Progenitor cell of endocrine pancreas (in vitro differentiated cells): ENCODE results near the gene CAVIN4. TPM values are rescaled to one million over a fixed set of nuclear protein-coding genes. Genes with fewer than 3 reads are reported as not detected.

ENCODE experiments used
- DNase-seq: peaks from one replicate; pipeline ENCODE4 v3.0.0; 2021; ENCODE audit warnings: low spot score; ENCODE audit not compliant: unreplicated experiment
- H3K27ac Mint-ChIP-seq: 2 replicates; pipeline ENCODE4 v1.8.0; 2021; ENCODE audit warnings: mild to moderate bottlenecking, moderate library complexity, mixed read lengths
- H3K27me3 Mint-ChIP-seq: 2 replicates; pipeline ENCODE4 v1.8.0; 2021; ENCODE audit warnings: mixed read lengths
- H3K36me3 Mint-ChIP-seq: 2 replicates; pipeline ENCODE4 v1.8.0; 2022; ENCODE audit warnings: mixed read lengths; ENCODE audit not compliant: insufficient read depth
- H3K4me1 Mint-ChIP-seq: 2 replicates; pipeline ENCODE4 v1.8.0; 2021; ENCODE audit warnings: low read depth, mixed read lengths
- H3K4me3 Mint-ChIP-seq: 2 replicates; pipeline ENCODE4 v1.8.0; 2021; ENCODE audit warnings: low read depth, mild to moderate bottlenecking, moderate library complexity, mixed read lengths
- H3K9me3 Mint-ChIP-seq: 2 replicates; pipeline ENCODE4 v1.8.0; 2021; ENCODE audit warnings: low read depth, mixed read lengths
- total RNA-seq: library from RNA; stranded (reverse); gene quantifications from 2 replicates; pipeline ENCODE4 v1.2.1, GENCODE V29; 2021
- TF ChIP-seq, protein P1 (sequence below): fragments of 200-600 bp; sonication (generic); IDR thresholded peaks from one replicate; pipeline ENCODE4 v1.5.0; 2021; ENCODE audit warnings: antibody characterized with exemption, mild to moderate bottlenecking; ENCODE audit not compliant: unreplicated experiment

Gene CAVIN4
- total RNA-seq, 1 donor from 2014 or later = 14.5 TPM

DNA sequence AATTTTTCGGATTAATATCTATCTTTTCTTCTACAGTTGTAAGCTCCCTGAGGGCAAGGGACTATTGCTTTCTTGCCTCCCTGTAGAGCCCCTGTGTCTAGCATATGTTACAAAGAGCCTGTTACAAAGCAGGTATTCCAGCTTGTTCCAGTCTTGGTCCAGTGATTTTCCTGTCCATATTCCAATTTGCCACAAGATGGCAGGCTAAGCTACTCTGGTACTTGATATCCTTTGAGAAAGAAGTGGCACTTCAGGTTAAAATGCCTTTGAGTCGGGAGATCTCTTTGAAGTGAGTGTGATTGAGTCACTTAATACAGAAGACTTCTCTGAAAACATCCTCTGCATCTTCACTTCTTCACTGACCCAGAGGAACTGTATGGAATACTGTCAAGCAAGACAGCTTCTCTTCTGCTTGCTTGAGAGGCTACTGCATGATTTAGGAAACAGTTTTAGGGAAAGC, 24.5 kb downstream of the CAVIN4 start:
- TF ChIP-seq, protein P1, sequence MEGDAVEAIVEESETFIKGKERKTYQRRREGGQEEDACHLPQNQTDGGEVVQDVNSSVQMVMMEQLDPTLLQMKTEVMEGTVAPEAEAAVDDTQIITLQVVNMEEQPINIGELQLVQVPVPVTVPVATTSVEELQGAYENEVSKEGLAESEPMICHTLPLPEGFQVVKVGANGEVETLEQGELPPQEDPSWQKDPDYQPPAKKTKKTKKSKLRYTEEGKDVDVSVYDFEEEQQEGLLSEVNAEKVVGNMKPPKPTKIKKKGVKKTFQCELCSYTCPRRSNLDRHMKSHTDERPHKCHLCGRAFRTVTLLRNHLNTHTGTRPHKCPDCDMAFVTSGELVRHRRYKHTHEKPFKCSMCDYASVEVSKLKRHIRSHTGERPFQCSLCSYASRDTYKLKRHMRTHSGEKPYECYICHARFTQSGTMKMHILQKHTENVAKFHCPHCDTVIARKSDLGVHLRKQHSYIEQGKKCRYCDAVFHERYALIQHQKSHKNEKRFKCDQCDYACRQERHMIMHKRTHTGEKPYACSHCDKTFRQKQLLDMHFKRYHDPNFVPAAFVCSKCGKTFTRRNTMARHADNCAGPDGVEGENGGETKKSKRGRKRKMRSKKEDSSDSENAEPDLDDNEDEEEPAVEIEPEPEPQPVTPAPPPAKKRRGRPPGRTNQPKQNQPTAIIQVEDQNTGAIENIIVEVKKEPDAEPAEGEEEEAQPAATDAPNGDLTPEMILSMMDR = peak; percentile 77
- no peaks in the 10 kb centered on the region for H3K36me3 Mint-ChIP-seq
- no peak overlapping the region for H3K4me3 Mint-ChIP-seq
- H3K27ac Mint-ChIP-seq = no peak overlapping the region
- H3K27me3 Mint-ChIP-seq = no peaks in the 10 kb centered on the region
- H3K9me3 Mint-ChIP-seq = no peaks in the 10 kb centered on the region
- peaks cover 13% of the 10 kb centered on the region for H3K4me1 Mint-ChIP-seq
- peak; percentile 24 for DNase-seq

DNA sequence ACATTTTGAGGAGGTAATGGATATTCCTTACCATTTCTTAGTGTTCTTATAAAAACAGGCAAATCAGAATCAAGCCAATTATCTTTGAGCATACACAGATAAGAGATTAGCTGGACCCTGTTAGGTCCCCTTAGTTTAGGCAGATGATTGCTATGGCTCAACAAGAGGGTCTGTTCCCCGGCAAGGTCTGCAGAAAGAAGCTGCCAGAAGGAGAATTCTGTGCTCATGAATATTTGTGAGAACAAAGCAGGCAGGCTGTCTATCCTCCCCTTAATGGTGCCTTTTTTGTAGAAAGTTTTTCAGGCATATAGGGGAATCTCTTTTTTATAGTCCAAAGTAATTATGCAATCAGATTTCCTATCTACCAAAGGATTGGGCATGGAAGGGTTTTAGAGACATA, 27.5 kb downstream of the CAVIN4 start:
- Mint-ChIP-seq H3K4me3 (no peak overlapping the region), H3K27me3 (no peaks in the 10 kb centered on the region), H3K9me3 (no peaks in the 10 kb centered on the region), H3K36me3 (no peaks in the 10 kb centered on the region), H3K4me1 (no peaks in the 10 kb centered on the region), H3K27ac (no peak overlapping the region)
- DNase-seq = no peak
- TF ChIP-seq, protein P1 = no peak

DNA sequence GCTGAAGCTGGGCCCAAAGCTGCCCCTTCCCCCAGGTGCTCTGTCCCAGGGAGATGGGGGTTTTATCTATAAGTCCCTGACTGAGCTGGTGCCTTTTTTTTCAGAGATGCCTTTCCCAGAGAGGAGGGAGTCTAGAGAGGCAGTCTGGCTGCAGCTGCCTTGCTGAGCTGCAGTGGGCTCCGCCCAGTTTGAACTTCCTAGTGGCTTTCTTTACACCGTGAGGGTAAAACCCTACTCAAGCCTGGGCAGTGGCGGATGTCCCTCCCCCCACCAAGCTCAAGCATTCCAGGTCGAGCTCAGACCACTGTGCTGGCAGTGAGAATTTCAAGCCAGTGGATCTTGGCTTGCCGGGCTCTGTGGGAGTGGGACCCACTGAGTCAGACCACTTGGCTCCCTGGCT, 41.3 kb downstream of the CAVIN4 start:
- DNase-seq = no peak
- H3K27me3 Mint-ChIP-seq = no peaks in the 10 kb centered on the region
- H3K9me3 Mint-ChIP-seq = peaks cover 24% of the 10 kb centered on the region
- no peak overlapping the region for H3K27ac Mint-ChIP-seq
- peaks cover 2% of the 10 kb centered on the region for H3K36me3 Mint-ChIP-seq
- no peak overlapping the region for H3K4me3 Mint-ChIP-seq
- TF ChIP-seq, protein P1 = no peak
- H3K4me1 Mint-ChIP-seq = no peaks in the 10 kb centered on the region

DNA sequence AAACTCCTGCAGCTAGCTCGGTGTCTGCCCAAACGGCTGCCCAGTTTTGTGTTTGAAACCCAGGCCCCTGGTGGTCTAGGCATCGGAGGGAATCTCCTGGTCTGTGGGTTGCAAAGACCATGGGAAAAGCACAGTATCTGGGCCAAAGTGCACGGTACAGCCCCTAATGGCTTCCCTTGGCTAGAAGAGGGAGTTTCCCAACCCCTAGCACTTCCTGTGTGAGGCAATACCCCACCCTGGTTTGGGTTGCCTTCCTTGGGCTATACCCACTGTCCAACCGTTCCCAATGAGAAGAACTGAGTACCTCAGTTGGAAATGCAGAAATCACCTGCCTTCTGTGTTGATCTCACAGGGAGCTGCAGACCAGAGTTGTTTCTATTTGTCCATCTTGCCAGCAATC, 41.8 kb downstream of the CAVIN4 start:
- Mint-ChIP-seq H3K36me3 (peaks cover 2% of the 10 kb centered on the region), H3K4me1 (no peaks in the 10 kb centered on the region), H3K27ac (no peak overlapping the region), H3K4me3 (no peak overlapping the region), H3K9me3 (peaks cover 24% of the 10 kb centered on the region), H3K27me3 (no peaks in the 10 kb centered on the region)
- TF ChIP-seq, protein P1 = no peak
- DNase-seq = no peak

DNA sequence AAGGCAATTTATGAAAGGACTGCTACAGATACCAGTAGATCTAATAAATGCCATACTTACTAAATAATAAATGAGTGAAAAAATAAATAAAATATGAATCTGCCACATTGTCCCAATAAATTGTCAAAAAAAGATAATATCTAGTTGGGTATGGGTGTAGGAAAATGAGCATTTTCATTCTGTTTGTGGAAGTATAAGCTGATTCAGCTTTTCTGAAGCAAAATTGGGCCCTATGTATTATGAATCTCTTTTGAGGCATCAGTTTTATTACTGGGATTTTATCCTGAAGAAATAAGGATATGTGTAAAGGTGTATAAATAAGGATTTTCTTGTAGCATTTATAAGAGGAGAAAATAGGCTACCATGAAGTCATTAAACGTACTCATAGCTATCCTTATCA, 46.1 kb downstream of the CAVIN4 start:
- no peak for DNase-seq
- H3K36me3 Mint-ChIP-seq = peaks cover 1% of the 10 kb centered on the region
- H3K4me1 Mint-ChIP-seq = no peaks in the 10 kb centered on the region
- no peaks in the 10 kb centered on the region for H3K27me3 Mint-ChIP-seq
- H3K9me3 Mint-ChIP-seq = peaks cover 4% of the 10 kb centered on the region
- no peak overlapping the region for H3K27ac Mint-ChIP-seq
- TF ChIP-seq, protein P1 = no peak
- H3K4me3 Mint-ChIP-seq = no peak overlapping the region
